T-helper 9 cell (primary cell): ENCODE data around the gene IL10.
A peak's percentile ranks its signal among the peaks of the same experiment; 100 is the strongest.
"Not testable (repeated sequence)": the region's sequence is repeated elsewhere in the genome, so short reads cannot be mapped to it uniquely, and the experiment has no call there.

Experiments
- DNase-seq: peaks from one replicate; pipeline ENCODE4 v3.0.0-alpha.2; 2020

The IL10 gene

GRCh38 chr1:206762741-206763364 is 9.4 kb downstream of the IL10 start:
- not testable (repeated sequence) for DNase-seq

DNA sequence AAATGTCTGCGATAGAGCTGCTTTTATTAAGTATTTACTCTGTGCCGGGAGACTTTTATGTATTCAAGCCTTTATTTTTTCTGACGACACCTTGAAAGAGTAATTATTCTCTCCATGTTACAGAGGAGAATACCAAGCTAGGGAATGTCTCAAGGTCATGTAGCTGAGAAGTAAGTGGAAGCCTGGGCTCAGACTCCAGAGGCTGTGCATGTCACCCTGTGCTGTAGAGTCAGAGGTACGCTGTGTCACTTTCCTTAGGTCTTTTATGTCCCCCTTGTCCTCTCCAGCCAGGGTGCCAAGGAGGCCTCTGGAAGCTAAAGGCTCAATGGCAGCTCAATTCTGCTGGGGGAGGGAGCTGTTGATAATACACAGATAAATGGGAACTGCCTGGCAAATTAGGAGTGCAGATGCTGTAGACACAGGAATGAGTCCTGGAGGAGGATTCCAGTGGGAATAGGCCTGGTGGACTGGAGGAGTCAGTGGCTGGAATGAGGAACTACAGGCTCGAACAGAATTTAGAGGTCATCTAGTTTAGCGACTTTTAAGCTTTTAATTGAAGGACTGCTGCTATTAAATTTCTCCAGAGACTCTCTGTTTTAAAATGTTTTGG is 11.0 kb downstream of the IL10 start:
- no peak for DNase-seq

GRCh38 chr1:206760590-206760989 is 11.7 kb downstream of the IL10 start:
- DNase-seq = no peak

DNA sequence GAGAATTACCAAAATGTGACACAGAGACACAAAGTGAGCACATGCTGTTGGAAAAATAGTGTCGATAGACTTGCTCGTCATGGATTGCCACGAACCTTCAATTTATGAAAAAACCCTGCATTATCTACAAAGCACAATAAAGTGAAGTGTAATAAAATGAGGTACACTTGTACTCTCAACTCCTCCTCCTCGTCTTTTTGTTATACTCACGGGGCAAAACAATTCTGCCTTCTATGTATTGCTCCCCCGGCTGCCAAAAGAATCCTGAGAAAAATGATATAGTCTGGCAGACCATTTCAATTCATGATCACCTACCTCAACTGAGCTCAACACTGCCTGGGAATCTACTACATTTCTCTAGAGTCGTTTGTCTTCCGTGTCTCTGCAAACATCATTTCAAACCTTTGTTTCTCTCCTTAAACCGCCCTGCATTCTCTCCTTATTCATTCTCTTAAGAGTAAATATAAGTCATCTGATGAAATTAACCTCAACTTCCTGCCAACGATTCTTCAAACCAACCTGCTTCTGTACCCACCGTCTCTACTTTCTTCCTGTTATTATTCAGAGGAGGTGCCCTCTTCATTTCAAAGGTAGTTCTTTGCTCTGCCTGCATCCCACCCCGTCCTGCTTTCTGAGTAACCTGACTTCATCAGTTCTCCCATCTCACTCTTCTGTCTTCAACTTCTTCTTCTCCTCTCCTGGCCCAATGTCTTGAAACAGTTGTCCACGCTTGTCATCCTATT is 14.6 kb downstream of the IL10 start:
- no peak for DNase-seq

GRCh38 chr1:206754011-206754410 is 18.3 kb downstream of the IL10 start:
- DNase-seq = no peak

DNA sequence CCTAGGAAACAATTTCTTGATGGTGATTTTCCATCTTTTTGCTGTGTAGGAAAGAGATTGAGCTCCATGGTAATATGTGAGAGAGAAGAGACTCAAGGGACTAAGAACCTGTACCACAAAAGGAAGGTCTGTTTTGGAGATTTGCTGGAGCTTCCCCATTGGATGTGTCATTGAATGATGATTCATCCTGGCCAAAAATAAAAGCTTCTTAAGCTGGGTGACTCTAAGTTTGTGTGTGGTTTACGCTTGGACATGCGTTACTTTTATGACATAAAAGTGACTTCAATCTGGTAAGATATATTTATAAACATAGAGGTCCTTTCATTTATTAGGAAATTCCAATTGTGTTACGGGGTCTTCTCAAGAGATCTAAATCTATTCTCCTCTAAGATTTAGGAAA is 19.2 kb downstream of the IL10 start:
- no peak for DNase-seq

- no peak for DNase-seq
Measured at GRCh38 chr1:206752481-206752880, 19.8 kb downstream of the IL10 start.

DNA sequence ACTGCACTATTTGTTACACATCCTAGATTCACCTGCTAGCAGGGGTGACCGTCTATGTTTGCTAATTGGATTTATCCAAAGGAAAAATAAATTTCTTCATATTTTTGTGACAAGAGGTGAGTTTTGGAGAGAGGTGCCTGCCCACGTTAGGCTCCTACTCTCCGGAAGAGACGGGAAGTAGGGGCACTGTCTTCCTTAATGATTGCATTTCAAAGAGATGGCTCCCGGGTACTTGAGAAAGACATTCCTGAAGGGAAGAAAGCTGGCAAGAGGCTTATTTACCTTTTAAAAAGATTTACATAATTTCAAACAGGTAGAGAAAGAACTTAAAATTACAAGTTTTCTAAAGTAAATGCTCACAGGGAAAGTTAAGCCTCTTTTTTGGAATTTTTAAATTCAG is 20.4 kb downstream of the IL10 start:
- no peak for DNase-seq

GRCh38 chr1:206748348-206749030 is 23.8 kb downstream of the IL10 start:
- no peak for DNase-seq

DNA sequence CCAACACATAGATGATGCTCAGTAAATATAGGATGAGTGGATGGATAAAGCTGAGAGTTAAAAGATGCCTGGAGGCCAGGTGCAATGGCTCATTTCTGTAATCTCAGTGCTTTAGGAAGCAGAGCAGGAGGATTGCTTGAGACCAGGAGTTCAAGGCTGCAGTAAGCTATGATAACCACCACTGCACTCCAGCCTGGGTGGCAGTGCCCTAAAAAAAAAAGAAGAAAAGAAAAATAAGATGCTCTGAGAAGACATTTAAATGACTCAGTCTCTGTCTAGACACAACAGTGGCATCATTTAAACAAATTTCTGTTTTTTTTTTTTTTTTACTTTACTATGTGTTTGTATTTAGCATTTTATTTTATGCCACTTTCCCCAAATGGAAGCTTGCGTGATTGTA is 27.0 kb downstream of the IL10 start:
- DNase-seq = no peak

DNA sequence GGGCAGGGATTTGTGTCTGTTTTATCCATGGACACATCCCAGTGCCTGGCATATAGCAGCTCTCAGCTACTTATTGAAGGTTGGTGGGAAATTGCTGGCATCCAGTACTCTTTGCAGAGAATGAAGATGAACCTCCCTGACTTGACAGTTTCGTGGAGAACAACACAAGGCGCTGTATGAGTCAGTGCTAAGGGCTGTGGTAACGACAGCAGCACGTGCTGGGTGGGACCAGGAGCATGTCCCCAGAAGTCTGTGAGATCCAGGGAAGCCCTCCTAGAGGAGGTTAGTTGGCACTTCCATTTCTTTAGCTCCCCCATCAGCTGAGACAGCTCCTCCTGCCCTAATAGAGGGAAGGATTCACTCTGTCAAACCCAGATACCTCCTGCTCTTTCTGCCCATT is 27.6 kb downstream of the IL10 start:
- no peak for DNase-seq

- no peak for DNase-seq
Measured at GRCh38 chr1:206742719-206743383, 29.4 kb downstream of the IL10 start.

GRCh38 chr1:206741142-206741701 is 31.1 kb downstream of the IL10 start:
- DNase-seq = no peak

GRCh38 chr1:206739411-206740076 is 32.8 kb downstream of the IL10 start:
- no peak for DNase-seq

GRCh38 chr1:206738370-206739366 is 33.6 kb downstream of the IL10 start:
- DNase-seq = no peak

DNA sequence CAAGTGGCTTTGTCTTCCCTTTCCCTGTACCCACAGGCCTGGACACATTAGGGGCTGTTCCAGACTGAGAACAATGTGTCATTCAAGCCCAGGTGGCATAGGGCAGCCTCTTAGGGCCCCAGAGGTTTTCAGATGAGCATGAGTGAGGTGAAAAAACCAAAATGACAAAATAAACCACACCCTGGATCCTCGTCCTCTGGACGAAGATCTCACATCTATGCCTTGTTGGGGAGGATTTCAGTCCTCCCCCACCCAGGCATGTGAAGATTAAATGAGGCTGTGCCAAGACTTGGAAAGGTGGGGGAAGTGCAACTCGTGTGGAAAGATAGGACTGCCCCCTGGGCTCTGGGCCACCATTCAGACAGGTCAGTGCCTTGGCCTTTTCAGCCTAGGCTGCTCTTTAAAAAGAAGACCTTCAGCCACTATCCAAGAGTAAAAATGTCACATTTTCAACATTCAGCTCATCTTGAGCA is 34.5 kb downstream of the IL10 start:
- no peak for DNase-seq

- DNase-seq = peak; percentile 59
Measured at GRCh38 chr1:206736878-206737728, 35.2 kb downstream of the IL10 start.

- DNase-seq = no peak
Measured at GRCh38 chr1:206735553-206736031, 36.7 kb downstream of the IL10 start.

DNA sequence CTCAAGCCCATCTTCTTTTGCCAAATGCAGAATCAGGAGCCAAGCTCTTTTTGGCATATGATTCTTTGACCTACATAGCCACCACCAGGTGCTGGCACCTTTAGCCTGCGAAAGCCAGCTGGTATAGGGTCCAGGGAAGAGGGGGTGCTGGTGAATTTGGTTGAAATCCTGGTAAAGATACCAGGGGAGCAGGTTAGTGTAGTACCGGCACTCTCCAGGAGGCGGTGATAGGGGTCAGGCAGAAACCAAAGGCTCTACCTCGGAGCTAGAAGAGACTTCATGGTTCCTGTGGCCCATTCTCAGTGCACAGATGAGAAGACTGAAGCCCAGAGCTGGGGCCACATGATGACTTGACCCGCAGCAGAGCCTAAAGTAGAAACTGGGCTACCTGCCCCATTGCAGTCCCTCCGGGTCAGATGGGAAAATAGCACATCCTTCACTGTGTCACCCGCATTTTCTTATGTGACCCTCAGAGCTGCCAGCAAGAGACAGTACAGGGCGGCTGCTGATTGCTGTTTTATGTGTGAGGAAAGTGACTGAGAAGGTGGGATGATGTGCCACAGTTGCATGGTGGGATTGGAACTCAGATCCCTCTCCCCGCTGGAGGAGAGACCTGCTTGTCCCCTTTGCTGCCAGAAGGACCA is 37.7 kb downstream of the IL10 start:
- peak; percentile 70 for DNase-seq
